ENCODE data around the gene C10orf71. TPM values are rescaled to one million over a fixed set of nuclear protein-coding genes. Genes with fewer than 3 reads are reported as not detected.

Gene C10orf71
- total RNA-seq, 1 donor from 2014 or later, result not detected

DNA sequence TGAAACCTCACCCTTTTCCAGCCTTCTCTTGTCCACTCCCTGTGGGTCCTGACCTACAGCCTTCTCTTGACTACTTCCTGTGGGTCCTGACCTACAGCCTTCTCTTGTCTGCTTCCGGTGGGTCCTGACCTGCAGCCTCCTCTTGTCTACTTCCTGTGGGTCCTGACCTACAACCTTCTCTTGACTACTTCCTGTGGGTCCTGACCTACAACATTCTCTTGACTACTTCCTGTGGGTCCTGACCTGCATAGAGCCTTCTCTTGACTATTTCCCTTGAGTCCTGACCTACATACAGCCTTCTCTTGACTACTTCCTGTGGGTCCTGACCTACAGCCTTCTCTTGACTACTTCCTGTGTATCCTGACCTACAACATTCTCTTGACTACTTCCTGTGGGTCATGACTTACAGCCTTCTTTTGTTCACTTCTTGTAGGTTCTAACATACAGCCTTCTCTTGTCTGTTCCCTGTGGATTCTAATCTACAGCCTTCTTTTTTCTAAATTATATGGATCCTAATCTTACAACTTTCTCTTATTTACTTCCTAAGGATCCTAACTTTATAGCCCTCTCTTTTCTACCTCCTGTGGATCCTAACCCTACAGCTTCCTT is 36.5 kb downstream of the C10orf71 start:
- Histone ChIP-seq H3K27me3 (ENCODE audit: control insufficient read depth, insufficient read depth, low read length) (no peaks in the 10 kb centered on the region), H3K36me3 (ENCODE audit: control insufficient read depth, insufficient read depth, low read length) (no peaks in the 10 kb centered on the region), H3K4me3 (ENCODE audit: low read depth, low read length) (no peak overlapping the region)
- DNase-seq (ENCODE audit: low read depth), result no peak
- TF ChIP-seq, protein P1, sequence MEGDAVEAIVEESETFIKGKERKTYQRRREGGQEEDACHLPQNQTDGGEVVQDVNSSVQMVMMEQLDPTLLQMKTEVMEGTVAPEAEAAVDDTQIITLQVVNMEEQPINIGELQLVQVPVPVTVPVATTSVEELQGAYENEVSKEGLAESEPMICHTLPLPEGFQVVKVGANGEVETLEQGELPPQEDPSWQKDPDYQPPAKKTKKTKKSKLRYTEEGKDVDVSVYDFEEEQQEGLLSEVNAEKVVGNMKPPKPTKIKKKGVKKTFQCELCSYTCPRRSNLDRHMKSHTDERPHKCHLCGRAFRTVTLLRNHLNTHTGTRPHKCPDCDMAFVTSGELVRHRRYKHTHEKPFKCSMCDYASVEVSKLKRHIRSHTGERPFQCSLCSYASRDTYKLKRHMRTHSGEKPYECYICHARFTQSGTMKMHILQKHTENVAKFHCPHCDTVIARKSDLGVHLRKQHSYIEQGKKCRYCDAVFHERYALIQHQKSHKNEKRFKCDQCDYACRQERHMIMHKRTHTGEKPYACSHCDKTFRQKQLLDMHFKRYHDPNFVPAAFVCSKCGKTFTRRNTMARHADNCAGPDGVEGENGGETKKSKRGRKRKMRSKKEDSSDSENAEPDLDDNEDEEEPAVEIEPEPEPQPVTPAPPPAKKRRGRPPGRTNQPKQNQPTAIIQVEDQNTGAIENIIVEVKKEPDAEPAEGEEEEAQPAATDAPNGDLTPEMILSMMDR (IDR thresholded peaks at IDR 0.05; ENCODE audit: insufficient read depth, low read length, poor library complexity, severe bottlenecking), result no peak

DNA sequence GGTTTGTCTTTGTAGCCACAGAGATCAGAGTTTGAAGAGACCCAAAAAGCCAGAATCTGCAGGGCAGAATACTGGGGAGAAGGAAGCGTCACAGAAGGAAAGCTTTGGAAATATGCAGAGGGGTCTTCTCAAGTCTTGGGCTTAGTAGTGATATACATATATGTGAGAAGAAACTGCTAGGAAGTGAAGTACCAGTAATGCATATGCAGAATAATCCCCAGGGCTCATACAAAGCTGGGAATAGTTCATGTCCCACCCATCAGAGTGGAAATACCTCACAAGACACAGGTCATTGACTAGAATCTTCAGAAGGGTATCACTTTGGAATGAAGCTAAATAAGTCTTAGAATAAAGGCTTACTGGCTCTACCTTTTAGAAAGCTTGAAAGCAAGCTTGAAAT is 39.6 kb downstream of the C10orf71 start:
- TF ChIP-seq, protein P1 (IDR thresholded peaks at IDR 0.05; ENCODE audit: insufficient read depth, low read length, poor library complexity, severe bottlenecking), result no peak
- Histone ChIP-seq H3K27me3 (ENCODE audit: control insufficient read depth, insufficient read depth, low read length) (no peaks in the 10 kb centered on the region), H3K36me3 (ENCODE audit: control insufficient read depth, insufficient read depth, low read length) (no peaks in the 10 kb centered on the region)

DNA sequence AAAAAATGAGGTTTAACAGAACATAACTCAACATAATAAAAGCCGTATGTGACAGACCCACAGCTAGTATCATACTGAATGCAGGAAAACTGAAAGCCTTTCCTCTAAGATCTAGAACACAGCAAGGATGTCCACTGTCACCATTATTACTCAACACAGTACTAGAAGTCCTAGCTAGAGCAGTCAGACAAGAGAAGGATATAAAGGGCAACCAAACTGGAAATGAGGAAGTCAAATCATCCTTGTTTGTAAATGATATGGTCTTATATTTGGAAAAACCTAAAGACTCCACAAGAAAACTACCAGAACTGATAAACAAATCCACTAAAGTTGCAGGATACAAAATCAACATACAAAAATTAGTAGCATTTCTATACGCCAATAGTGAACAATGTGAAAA is 45.9 kb downstream of the C10orf71 start:
- TF ChIP-seq, protein P1 (IDR thresholded peaks at IDR 0.05; ENCODE audit: insufficient read depth, low read length, poor library complexity, severe bottlenecking), result no peak
- no peaks in the 10 kb centered on the region for H3K36me3 ChIP-seq (ENCODE audit: control insufficient read depth, insufficient read depth, low read length)
- no peak overlapping the region for H3K4me3 ChIP-seq (ENCODE audit: low read depth, low read length)
- no peaks in the 10 kb centered on the region for H3K27me3 ChIP-seq (ENCODE audit: control insufficient read depth, insufficient read depth, low read length)
- no peak for DNase-seq (ENCODE audit: low read depth)

More for the DNA sequence above, 39.6 kb downstream of the C10orf71 start:
- H3K4me3 ChIP-seq (ENCODE audit: low read depth, low read length), result no peak overlapping the region
- no peak for DNase-seq (ENCODE audit: low read depth)

DNA sequence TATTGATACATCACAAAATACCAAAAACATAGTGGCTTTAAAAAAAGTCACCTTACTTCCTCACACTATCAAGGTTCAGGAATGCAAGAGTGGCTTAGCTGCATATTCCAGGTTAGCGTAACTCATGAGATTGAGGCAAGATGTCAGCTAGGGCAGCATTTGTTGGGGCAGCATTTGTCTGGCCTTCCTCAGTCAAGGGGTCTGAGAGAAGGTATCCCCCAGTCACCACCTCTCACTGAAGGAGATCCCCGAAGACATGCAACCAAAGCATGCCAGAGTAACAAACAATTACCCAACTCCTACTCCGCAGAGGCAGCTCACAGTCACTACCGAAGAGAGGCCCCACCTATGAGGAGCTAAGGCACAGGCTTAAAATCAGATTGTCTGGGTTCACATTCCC is 48.4 kb downstream of the C10orf71 start:
- H3K36me3 ChIP-seq (ENCODE audit: control insufficient read depth, insufficient read depth, low read length), result no peaks in the 10 kb centered on the region
- no peaks in the 10 kb centered on the region for H3K27me3 ChIP-seq (ENCODE audit: control insufficient read depth, insufficient read depth, low read length)
- no peak overlapping the region for H3K4me3 ChIP-seq (ENCODE audit: low read depth, low read length)
- TF ChIP-seq, protein P1 (IDR thresholded peaks at IDR 0.05; ENCODE audit: insufficient read depth, low read length, poor library complexity, severe bottlenecking), result no peak
- no peak for DNase-seq (ENCODE audit: low read depth)

DNA sequence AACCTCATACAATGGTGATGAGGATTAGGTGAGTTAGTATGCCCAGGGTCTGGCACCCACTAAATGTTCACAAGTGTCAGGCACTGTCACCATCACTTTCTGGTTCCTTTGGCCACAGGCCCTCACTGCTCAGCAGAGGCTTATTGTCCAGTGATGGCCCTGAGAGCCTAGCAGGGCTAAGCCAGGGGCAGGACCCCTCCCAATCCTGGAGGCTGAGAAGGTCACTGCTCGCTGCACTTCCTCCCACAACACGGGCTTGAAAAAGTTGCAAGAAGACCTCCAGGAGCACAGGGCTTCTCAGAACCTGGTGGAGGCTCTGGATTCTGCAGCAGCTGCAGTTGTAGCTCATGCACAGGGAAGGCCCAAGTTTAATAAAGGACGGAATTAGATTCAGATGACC is 48.9 kb downstream of the C10orf71 start:
- no peak for DNase-seq (ENCODE audit: low read depth)
- H3K4me3 ChIP-seq (ENCODE audit: low read depth, low read length), result no peak overlapping the region
- H3K27me3 ChIP-seq (ENCODE audit: control insufficient read depth, insufficient read depth, low read length), result no peaks in the 10 kb centered on the region
- H3K36me3 ChIP-seq (ENCODE audit: control insufficient read depth, insufficient read depth, low read length), result no peaks in the 10 kb centered on the region
- TF ChIP-seq, protein P1 (IDR thresholded peaks at IDR 0.05; ENCODE audit: insufficient read depth, low read length, poor library complexity, severe bottlenecking), result no peak

DNA sequence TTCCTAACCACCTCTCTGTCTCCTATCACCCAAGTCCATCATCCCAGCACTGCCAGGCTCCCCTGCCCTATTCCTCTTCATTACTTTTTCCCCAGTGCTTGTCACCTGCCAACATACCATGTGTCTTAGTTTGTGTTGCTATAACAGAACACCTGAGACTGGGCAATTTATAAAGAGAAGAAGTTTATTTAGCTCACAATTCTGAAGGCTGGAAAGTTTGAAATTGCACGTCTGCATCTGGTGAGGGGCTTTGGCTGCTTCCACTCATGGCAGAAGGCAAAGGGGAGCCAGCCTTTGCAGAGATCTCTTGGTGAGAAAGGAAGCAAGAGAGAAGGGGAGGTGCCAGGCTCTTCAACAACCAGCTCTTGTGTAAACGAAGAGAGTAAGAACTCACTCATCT is 49.6 kb downstream of the C10orf71 start:
- no peak overlapping the region for H3K4me3 ChIP-seq (ENCODE audit: low read depth, low read length)
- DNase-seq (ENCODE audit: low read depth), result no peak
- TF ChIP-seq, protein P1 (IDR thresholded peaks at IDR 0.05; ENCODE audit: insufficient read depth, low read length, poor library complexity, severe bottlenecking), result no peak
- no peaks in the 10 kb centered on the region for H3K27me3 ChIP-seq (ENCODE audit: control insufficient read depth, insufficient read depth, low read length)
- H3K36me3 ChIP-seq (ENCODE audit: control insufficient read depth, insufficient read depth, low read length), result no peaks in the 10 kb centered on the region

All from kidney epithelial cell (primary cell).